Liver (tissue), 9 donors: ENCODE measurements around the gene PISD. TPM values are rescaled to one million over a fixed set of nuclear protein-coding genes. Genes with fewer than 3 reads are reported as not detected.

Source experiments
- DNase-seq: peaks from one replicate; pipeline ENCODE4 v3.0.0-alpha.2; 2017; ENCODE audit warnings: low spot score
- H3K27ac ChIP-seq, 2 donors: one replicate each; pipeline ENCODE4 v1.7.0; 2013; ENCODE audit warnings: inconsistent platforms in 2 of 2, low read length in 2 of 2, control low read depth in 1 of 2, low read depth in 1 of 2, mild to moderate bottlenecking in 1 of 2
- H3K27me3 ChIP-seq, 4 donors: one replicate each; pipeline versions ENCODE4 v1.6.1 to v1.7.0; 2013; ENCODE audit warnings: low read length in 3 of 4, inconsistent platforms in 1 of 4, mild to moderate bottlenecking in 1 of 4, moderate library complexity in 1 of 4; ENCODE audit not compliant: control insufficient read depth in 4 of 4, insufficient read depth in 4 of 4
- H3K36me3 ChIP-seq, 4 donors: one replicate each; pipeline versions ENCODE4 v1.6.1 to v1.7.0; 2013; ENCODE audit warnings: low read length in 3 of 4, mild to moderate bottlenecking in 3 of 4, low read depth in 1 of 4, moderate library complexity in 1 of 4; ENCODE audit not compliant: control insufficient read depth in 4 of 4, insufficient read depth in 3 of 4
- H3K4me1 ChIP-seq, 4 donors: one replicate each; pipeline versions ENCODE4 v1.6.1 to v1.7.0; 2013; ENCODE audit warnings: low read length in 3 of 4, mild to moderate bottlenecking in 3 of 4, moderate library complexity in 1 of 4; ENCODE audit not compliant: control insufficient read depth in 4 of 4, insufficient read depth in 4 of 4
- H3K4me3 ChIP-seq, 3 donors: one replicate each; pipeline versions ENCODE4 v1.6.1 to v1.7.0; 2013; ENCODE audit warnings: low read length in 3 of 3, control low read depth in 1 of 3, low read depth in 1 of 3, mild to moderate bottlenecking in 1 of 3
- H3K9ac ChIP-seq, 2 donors: one replicate each; pipeline ENCODE4 v1.7.0; 2013; ENCODE audit warnings: low read length in 2 of 2, mild to moderate bottlenecking in 2 of 2, moderate library complexity in 2 of 2, control low read depth in 1 of 2, low read depth in 1 of 2
- H3K9me3 ChIP-seq, 4 donors: one replicate each; pipeline versions ENCODE4 v1.6.1 to v1.7.0; 2013; ENCODE audit warnings: low read length in 3 of 4; ENCODE audit not compliant: control insufficient read depth in 4 of 4
- EGR1 ChIP-seq, 2 donors: IDR thresholded peaks; 2 replicates each; pipeline ENCODE4 v1.6.1; 2016 to 2018; ENCODE audit warnings: antibody characterized with exemption in 2 of 2, low read depth in 2 of 2
- FOXA1 ChIP-seq: IDR thresholded peaks from 2 replicates; pipeline ENCODE4 v1.6.1; 2016; ENCODE audit warnings: antibody characterized with exemption
- FOXA2 ChIP-seq: IDR thresholded peaks from 2 replicates; pipeline ENCODE4 v1.6.1; 2016; ENCODE audit warnings: antibody characterized with exemption
- GABPA ChIP-seq, 2 donors: IDR thresholded peaks in 1 of 2; conservative IDR thresholded peaks in 1 of 2; 2 replicates each; pipeline ENCODE4 v1.6.1; 2016; ENCODE audit warnings: antibody characterized with exemption in 2 of 2, mild to moderate bottlenecking in 1 of 2, moderate library complexity in 1 of 2
- HNF4A ChIP-seq, 2 donors: conservative IDR thresholded peaks; 2 replicates each; pipeline ENCODE4 v1.6.1; 2016; ENCODE audit warnings: antibody characterized with exemption in 2 of 2, mild to moderate bottlenecking in 2 of 2
- HNF4G ChIP-seq: IDR thresholded peaks from 2 replicates; pipeline ENCODE4 v1.6.1; 2016; ENCODE audit warnings: antibody characterized with exemption
- JUND ChIP-seq, 2 donors: IDR thresholded peaks; 2 replicates each; pipeline ENCODE4 v1.6.1; 2016; ENCODE audit warnings: antibody characterized with exemption in 2 of 2
- MAX ChIP-seq: IDR thresholded peaks from 2 replicates; pipeline ENCODE4 v1.6.1; 2016; ENCODE audit warnings: antibody characterized with exemption
- NR2F2 ChIP-seq: IDR thresholded peaks from 2 replicates; pipeline ENCODE4 v1.6.1; 2016; ENCODE audit warnings: antibody characterized with exemption
- RAD21 ChIP-seq, 2 donors: IDR thresholded peaks; 2 replicates each; pipeline ENCODE4 v1.6.1; 2016; ENCODE audit warnings: antibody characterized with exemption in 2 of 2, mild to moderate bottlenecking in 2 of 2
- RXRA ChIP-seq, 2 donors: IDR thresholded peaks; 2 replicates each; pipeline ENCODE4 v1.6.1; 2017 to 2018; ENCODE audit warnings: antibody characterized with exemption in 2 of 2, mild to moderate bottlenecking in 1 of 2
- SP1 ChIP-seq: IDR thresholded peaks from 2 replicates; pipeline ENCODE4 v1.6.1; 2018; ENCODE audit warnings: antibody characterized with exemption, mild to moderate bottlenecking
- TAF1 ChIP-seq: conservative IDR thresholded peaks from 2 replicates; pipeline ENCODE4 v1.6.1; 2016; ENCODE audit warnings: antibody characterized with exemption, mild to moderate bottlenecking
- YY1 ChIP-seq: IDR thresholded peaks from 2 replicates; pipeline ENCODE4 v1.6.1; 2016; ENCODE audit warnings: antibody characterized with exemption, mild to moderate bottlenecking
- ZBTB33 ChIP-seq: IDR thresholded peaks from 2 replicates; pipeline ENCODE4 v1.6.1; 2016; ENCODE audit warnings: antibody characterized with exemption
- WGBS: extraction: QIAGEN DNeasy Blood & Tissue Kit; methylation state at CpG from one replicate; pipeline ENCODE4 v1.1.7; 2013; 5-methylcytosine and 5-hydroxymethylcytosine counted together
- polyA plus RNA-seq, 2 donors: library from polyadenylated mRNA; stranded (reverse) in 1 of 2; unstranded in 1 of 2; fragments of 200-250 nt in 1 of 2; fragments of >200 nt in 1 of 2; fragmentation: Nextera tagmentation in 1 of 2; extraction: Ambion mirVana in 1 of 2; gene quantifications; one replicate each; pipeline versions ENCODE4 v1.2.1 to v1.2.3, GENCODE V29; 2013 to 2015
- total RNA-seq, 2 donors: library from RNA; depleted of rRNA; stranded (reverse); fragments of >200 nt; gene quantifications; one replicate each; pipeline ENCODE4 v1.2.3, GENCODE V29; 2014
- TF ChIP-seq, protein P1 (sequence below): fragments of 150-350 bp; IDR thresholded peaks from 2 replicates; pipeline ENCODE4 v1.5.1; 2017; ENCODE audit warnings: improper control_type of control experiment, low read depth, low read length; ENCODE audit not compliant: missing input control
- TF ChIP-seq, protein P2 (sequence below): IDR thresholded peaks from 2 replicates; pipeline ENCODE4 v1.6.1; 2016; ENCODE audit warnings: antibody characterized with exemption, mild to moderate bottlenecking
- TF ChIP-seq, protein P3 (sequence below): IDR thresholded peaks from 2 replicates; pipeline ENCODE4 v1.6.1; 2016; ENCODE audit warnings: antibody characterized with exemption
- donor health status: healthy.
- donor health status: healthy.
- donor health status: healthy.
- donor health status: healthy.
- donor health status: healthy.

The PISD gene
- total and polyA plus RNA-seq, 4 donors: 14.7 to 28.3 (median 20.4) TPM

DNA sequence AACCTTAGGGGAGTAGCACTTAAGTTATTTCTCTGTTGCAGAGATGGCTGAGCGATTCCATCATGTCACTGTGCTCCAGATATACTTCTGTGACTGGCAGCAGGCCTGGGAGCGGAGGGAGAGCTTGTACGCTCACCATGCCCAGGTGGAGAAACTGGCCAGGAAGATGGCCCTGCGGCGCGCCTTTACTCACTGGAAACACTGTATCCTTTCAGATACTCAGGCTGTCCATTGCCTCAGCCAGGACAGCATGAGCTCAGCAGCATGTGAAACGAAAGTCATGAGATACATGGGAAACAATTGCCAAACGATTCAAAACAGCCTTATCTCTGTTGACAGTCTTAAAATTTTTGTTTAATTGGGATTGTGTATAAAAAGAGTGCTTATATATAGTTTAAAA is 86.8 kb downstream of the PISD start:
- H3K27ac ChIP-seq: no peak overlapping the region
- TF ChIP-seq FOXA1: no peak
- no peak for TF ChIP-seq GABPA (IDR thresholded peaks at IDR 0.05 in 1 of 2, conservative IDR thresholded peaks at IDR 0.05 in 1 of 2)
- TF ChIP-seq MAX: no peak
- no peak for TF ChIP-seq ZBTB33
- no peak for TF ChIP-seq NR2F2
- TF ChIP-seq, protein P1, sequence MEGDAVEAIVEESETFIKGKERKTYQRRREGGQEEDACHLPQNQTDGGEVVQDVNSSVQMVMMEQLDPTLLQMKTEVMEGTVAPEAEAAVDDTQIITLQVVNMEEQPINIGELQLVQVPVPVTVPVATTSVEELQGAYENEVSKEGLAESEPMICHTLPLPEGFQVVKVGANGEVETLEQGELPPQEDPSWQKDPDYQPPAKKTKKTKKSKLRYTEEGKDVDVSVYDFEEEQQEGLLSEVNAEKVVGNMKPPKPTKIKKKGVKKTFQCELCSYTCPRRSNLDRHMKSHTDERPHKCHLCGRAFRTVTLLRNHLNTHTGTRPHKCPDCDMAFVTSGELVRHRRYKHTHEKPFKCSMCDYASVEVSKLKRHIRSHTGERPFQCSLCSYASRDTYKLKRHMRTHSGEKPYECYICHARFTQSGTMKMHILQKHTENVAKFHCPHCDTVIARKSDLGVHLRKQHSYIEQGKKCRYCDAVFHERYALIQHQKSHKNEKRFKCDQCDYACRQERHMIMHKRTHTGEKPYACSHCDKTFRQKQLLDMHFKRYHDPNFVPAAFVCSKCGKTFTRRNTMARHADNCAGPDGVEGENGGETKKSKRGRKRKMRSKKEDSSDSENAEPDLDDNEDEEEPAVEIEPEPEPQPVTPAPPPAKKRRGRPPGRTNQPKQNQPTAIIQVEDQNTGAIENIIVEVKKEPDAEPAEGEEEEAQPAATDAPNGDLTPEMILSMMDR: no peak
- no peak for TF ChIP-seq RAD21 (IDR thresholded peaks at IDR 0.05)
- TF ChIP-seq SP1: no peak
- TF ChIP-seq TAF1: no peak
- TF ChIP-seq, protein P2, sequence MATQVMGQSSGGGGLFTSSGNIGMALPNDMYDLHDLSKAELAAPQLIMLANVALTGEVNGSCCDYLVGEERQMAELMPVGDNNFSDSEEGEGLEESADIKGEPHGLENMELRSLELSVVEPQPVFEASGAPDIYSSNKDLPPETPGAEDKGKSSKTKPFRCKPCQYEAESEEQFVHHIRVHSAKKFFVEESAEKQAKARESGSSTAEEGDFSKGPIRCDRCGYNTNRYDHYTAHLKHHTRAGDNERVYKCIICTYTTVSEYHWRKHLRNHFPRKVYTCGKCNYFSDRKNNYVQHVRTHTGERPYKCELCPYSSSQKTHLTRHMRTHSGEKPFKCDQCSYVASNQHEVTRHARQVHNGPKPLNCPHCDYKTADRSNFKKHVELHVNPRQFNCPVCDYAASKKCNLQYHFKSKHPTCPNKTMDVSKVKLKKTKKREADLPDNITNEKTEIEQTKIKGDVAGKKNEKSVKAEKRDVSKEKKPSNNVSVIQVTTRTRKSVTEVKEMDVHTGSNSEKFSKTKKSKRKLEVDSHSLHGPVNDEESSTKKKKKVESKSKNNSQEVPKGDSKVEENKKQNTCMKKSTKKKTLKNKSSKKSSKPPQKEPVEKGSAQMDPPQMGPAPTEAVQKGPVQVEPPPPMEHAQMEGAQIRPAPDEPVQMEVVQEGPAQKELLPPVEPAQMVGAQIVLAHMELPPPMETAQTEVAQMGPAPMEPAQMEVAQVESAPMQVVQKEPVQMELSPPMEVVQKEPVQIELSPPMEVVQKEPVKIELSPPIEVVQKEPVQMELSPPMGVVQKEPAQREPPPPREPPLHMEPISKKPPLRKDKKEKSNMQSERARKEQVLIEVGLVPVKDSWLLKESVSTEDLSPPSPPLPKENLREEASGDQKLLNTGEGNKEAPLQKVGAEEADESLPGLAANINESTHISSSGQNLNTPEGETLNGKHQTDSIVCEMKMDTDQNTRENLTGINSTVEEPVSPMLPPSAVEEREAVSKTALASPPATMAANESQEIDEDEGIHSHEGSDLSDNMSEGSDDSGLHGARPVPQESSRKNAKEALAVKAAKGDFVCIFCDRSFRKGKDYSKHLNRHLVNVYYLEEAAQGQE: no peak
- TF ChIP-seq YY1: no peak
- TF ChIP-seq EGR1 (IDR thresholded peaks at IDR 0.05; ENCODE audit: low read depth in 2 of 2): no peak
- no peak for TF ChIP-seq JUND (IDR thresholded peaks at IDR 0.05)
- no peak for TF ChIP-seq RXRA (IDR thresholded peaks at IDR 0.05)
- no peak for TF ChIP-seq HNF4A (conservative IDR thresholded peaks at IDR 0.05)
- TF ChIP-seq, protein P3, sequence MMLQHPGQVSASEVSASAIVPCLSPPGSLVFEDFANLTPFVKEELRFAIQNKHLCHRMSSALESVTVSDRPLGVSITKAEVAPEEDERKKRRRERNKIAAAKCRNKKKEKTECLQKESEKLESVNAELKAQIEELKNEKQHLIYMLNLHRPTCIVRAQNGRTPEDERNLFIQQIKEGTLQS: no peak
- TF ChIP-seq HNF4G: no peak
- no peak for TF ChIP-seq FOXA2
- no peak overlapping the region for H3K4me3 ChIP-seq
- no peaks in the 10 kb centered on the region for H3K4me1 ChIP-seq
- WGBS: 89% methylated on average over 8 of the region's 8 CpGs
- peaks cover 0 to 7% (median 4%) of the 10 kb centered on the region in 4 donors for H3K36me3 ChIP-seq
- no peak overlapping the region for H3K9ac ChIP-seq
- DNase-seq: no peak
- H3K27me3 ChIP-seq: no peaks in the 10 kb centered on the region
- no peaks in the 10 kb centered on the region for H3K9me3 ChIP-seq
